WTC11 (cell line): ENCODE results near the gene MORN5. TPM values are rescaled to one million over a fixed set of nuclear protein-coding genes. Genes with fewer than 3 reads are reported as not detected.

Experiments
- ATAC-seq: fragments of 200-7000 bp; cut with Tn5 transposase; 2 replicates; pipeline ENCODE4 v1.10.0; 2021; ENCODE audit warnings: mild to moderate bottlenecking, moderate library complexity
- CTCF ChIA-PET: fragments of 300-600 bp; sonication (Branson Sonifier 250); formaldehyde crosslinking; loops from one replicate; lab custom pipeline; 2021; ENCODE audit warnings: antibody characterized with exemption; lab: Charles Lee
- POLR2A ChIA-PET: fragments of 350-600 bp; sonication (Branson Sonifier 250); formaldehyde crosslinking; loops from one replicate; lab custom pipeline; 2021; ENCODE audit warnings: antibody characterized with exemption; lab: Charles Lee
- DNase-seq: peaks from one replicate; pipeline ENCODE4 v3.0.0; 2021; ENCODE audit warnings: low spot score
- H3K27ac Mint-ChIP-seq: 2 replicates; pipeline ENCODE4 v1.8.0; 2021; ENCODE audit warnings: mixed read lengths
- H3K27me3 Mint-ChIP-seq: 2 replicates; pipeline ENCODE4 v1.8.0; 2021; ENCODE audit warnings: low read depth, mild to moderate bottlenecking, moderate library complexity, mixed read lengths
- H3K36me3 Mint-ChIP-seq: 2 replicates; pipeline ENCODE4 v1.8.0; 2021; ENCODE audit warnings: mixed read lengths
- H3K4me1 Mint-ChIP-seq: 2 replicates; pipeline ENCODE4 v1.8.0; 2022; ENCODE audit warnings: mixed read lengths
- H3K4me3 Mint-ChIP-seq: 2 replicates; pipeline ENCODE4 v1.8.0; 2021; ENCODE audit warnings: mild to moderate bottlenecking, moderate library complexity, mixed read lengths
- H3K9me3 Mint-ChIP-seq: 2 replicates; pipeline ENCODE4 v1.8.0; 2021; ENCODE audit warnings: mixed read lengths
- AFF4 ChIP-seq: sonication (generic); formaldehyde crosslinking; IDR thresholded peaks from 2 replicates; pipeline ENCODE4 v1.8.1; 2023; ENCODE audit warnings: mild to moderate bottlenecking, missing genetic modification reagents, borderline replicate concordance
- ATF3 ChIP-seq: sonication (generic); formaldehyde crosslinking; conservative IDR thresholded peaks from 2 replicates; pipeline ENCODE4 v1.8.1; 2022; ENCODE audit warnings: mild to moderate bottlenecking, missing genetic modification reagents
- CBFB ChIP-seq: sonication (generic); formaldehyde crosslinking; IDR thresholded peaks from 2 replicates; pipeline ENCODE4 v1.8.1; 2022; ENCODE audit warnings: mild to moderate bottlenecking, low read depth, missing genetic modification reagents
- CREM ChIP-seq: sonication (generic); formaldehyde crosslinking; IDR thresholded peaks from 2 replicates; pipeline ENCODE4 v1.8.1; 2022; ENCODE audit warnings: mild to moderate bottlenecking, missing genetic modification reagents, moderate library complexity
- E2F4 ChIP-seq: sonication (generic); formaldehyde crosslinking; IDR thresholded peaks from 2 replicates; pipeline ENCODE4 v1.8.1; 2022; ENCODE audit warnings: low read depth, mild to moderate bottlenecking, moderate library complexity, missing genetic modification reagents, borderline replicate concordance
- E2F5 ChIP-seq: sonication (generic); formaldehyde crosslinking; IDR thresholded peaks from 2 replicates; pipeline ENCODE4 v1.8.1; 2022; ENCODE audit warnings: mild to moderate bottlenecking, moderate library complexity, missing genetic modification reagents
- JUN ChIP-seq: sonication (generic); formaldehyde crosslinking; IDR thresholded peaks from 2 replicates; pipeline ENCODE4 v1.8.0; 2023; ENCODE audit warnings: mild to moderate bottlenecking, missing genetic modification reagents
- KAT7 ChIP-seq: sonication (generic); formaldehyde crosslinking; IDR thresholded peaks from 2 replicates; pipeline ENCODE4 v1.8.1; 2023; ENCODE audit warnings: missing genetic modification reagents, mild to moderate bottlenecking, borderline replicate concordance
- MAX ChIP-seq: sonication (generic); formaldehyde crosslinking; IDR thresholded peaks from 2 replicates; pipeline ENCODE4 v1.8.0; 2022; ENCODE audit warnings: mild to moderate bottlenecking, missing genetic modification reagents
- NFYB ChIP-seq: sonication (generic); formaldehyde crosslinking; conservative IDR thresholded peaks from 2 replicates; pipeline ENCODE4 v1.8.0; 2022; ENCODE audit warnings: low read depth, missing genetic modification reagents
- NR2C2 ChIP-seq: sonication (generic); formaldehyde crosslinking; IDR thresholded peaks from 2 replicates; pipeline ENCODE4 v1.8.0; 2022; ENCODE audit warnings: mild to moderate bottlenecking, missing genetic modification reagents
- NR3C1 ChIP-seq: sonication (generic); formaldehyde crosslinking; conservative IDR thresholded peaks from 2 replicates; pipeline ENCODE4 v1.8.1; 2023; ENCODE audit warnings: low read depth, mild to moderate bottlenecking, missing genetic modification reagents
- OVOL2 ChIP-seq: fragments of 250-450 bp; sonication (Bioruptor Pico); IDR thresholded peaks from 2 replicates; pipeline ENCODE4 v1.9.0; 2021; ENCODE audit warnings: mild to moderate bottlenecking, borderline replicate concordance
- SMAD3 ChIP-seq: sonication (generic); formaldehyde crosslinking; IDR thresholded peaks from 2 replicates; pipeline ENCODE4 v1.8.0; 2022; ENCODE audit warnings: missing genetic modification reagents, mild to moderate bottlenecking, borderline replicate concordance
- SMAD4 ChIP-seq: sonication (generic); formaldehyde crosslinking; IDR thresholded peaks from 2 replicates; pipeline ENCODE4 v1.8.0; 2022; ENCODE audit warnings: mild to moderate bottlenecking, missing genetic modification reagents
- SP1 ChIP-seq: sonication (generic); formaldehyde crosslinking; conservative IDR thresholded peaks from 2 replicates; pipeline ENCODE4 v1.8.1; 2022; ENCODE audit warnings: missing genetic modification reagents
- TP53 ChIP-seq: sonication (generic); formaldehyde crosslinking; IDR thresholded peaks from 2 replicates; pipeline ENCODE4 v1.8.1; 2023; ENCODE audit warnings: mild to moderate bottlenecking, missing genetic modification reagents
- ZBTB43 ChIP-seq: sonication (generic); formaldehyde crosslinking; IDR thresholded peaks from 2 replicates; pipeline ENCODE4 v1.8.1; 2023; ENCODE audit warnings: mild to moderate bottlenecking, missing genetic modification reagents
- ZNF317 ChIP-seq: sonication (generic); formaldehyde crosslinking; IDR thresholded peaks from 2 replicates; pipeline ENCODE4 v1.8.1; 2023; ENCODE audit warnings: low read depth, mild to moderate bottlenecking, moderate library complexity, missing genetic modification reagents, borderline replicate concordance
- total RNA-seq: library from RNA; stranded (reverse); gene quantifications from 3 replicates; pipeline ENCODE4 v1.2.3, GENCODE V29; 2021

MORN5 gene
- total RNA-seq, 1 experiment from 2014 or later, result not detected

- H3K9me3 Mint-ChIP-seq, result no peaks in the 10 kb centered on the region
- CTCF ChIA-PET, result interaction anchor here (0.8 to 24.3 kb wide), 2 partner anchors 21 to 232 kb away, joined by 3 to 627 read pairs; no protein-coding TSS in a partner anchor
- H3K27ac Mint-ChIP-seq, result no peak overlapping the region
- TF ChIP-seq MAX (CRISPR knock-in tag), result no peak
- TF ChIP-seq ZBTB43 (CRISPR knock-in tag), result no peak
- TF ChIP-seq E2F5 (CRISPR knock-in tag), result no peak
- TF ChIP-seq E2F4 (CRISPR knock-in tag), result no peak
- TF ChIP-seq OVOL2 (CRISPR knock-in tag), result no peak
- TF ChIP-seq, all 79 proteins: peak for 0
- ATAC-seq (no peak), DNase-seq (no peak)
- POLR2A ChIA-PET, result no interaction called here
- no peaks in the 10 kb centered on the region; the same call in 1 of the 2 replicates for H3K27me3 Mint-ChIP-seq
- peaks cover 28% of the 10 kb centered on the region for H3K4me1 Mint-ChIP-seq
- H3K36me3 Mint-ChIP-seq, result no peaks in the 10 kb centered on the region
- no peak overlapping the region for H3K4me3 Mint-ChIP-seq
Observed at GRCh38 chr9:122118343-122119165, 41.2 kb upstream of the MORN5 start.

GRCh38 chr9:122119166-122119521 is 40.6 kb upstream of the MORN5 start:
- POLR2A ChIA-PET, result no interaction called here
- peaks cover 26% of the 10 kb centered on the region for H3K4me1 Mint-ChIP-seq
- H3K9me3 Mint-ChIP-seq, result no peaks in the 10 kb centered on the region
- H3K36me3 Mint-ChIP-seq, result no peaks in the 10 kb centered on the region
- ATAC-seq, result no peak
- no peak overlapping the region for H3K4me3 Mint-ChIP-seq
- no peak for DNase-seq
- CTCF ChIA-PET, result interaction anchor here (1.0 to 24.3 kb wide), 3 partner anchors 22 to 238 kb away, joined by 3 to 627 read pairs (median 4); no protein-coding TSS in a partner anchor
- H3K27me3 Mint-ChIP-seq, result no peaks in the 10 kb centered on the region; the same call in none of the 2 replicates
- no peak for TF ChIP-seq NFYB (CRISPR knock-in tag)
- no peak for TF ChIP-seq SMAD3
- TF ChIP-seq KAT7 (CRISPR knock-in tag), result no peak
- no peak for TF ChIP-seq ZNF317
- TF ChIP-seq E2F4 (CRISPR knock-in tag), result no peak
- TF ChIP-seq TP53 (CRISPR knock-in tag), result no peak
- H3K27ac Mint-ChIP-seq, result no peak overlapping the region

GRCh38 chr9:122119721-122120120 is 40.0 kb upstream of the MORN5 start:
- Mint-ChIP-seq H3K4me1 (peaks cover 21% of the 10 kb centered on the region), H3K36me3 (no peaks in the 10 kb centered on the region), H3K4me3 (no peak overlapping the region), H3K9me3 (no peaks in the 10 kb centered on the region), H3K27me3 (peaks cover 6% of the 10 kb centered on the region), H3K27ac (no peak overlapping the region)
- ATAC-seq (no peak), DNase-seq (no peak)
- ChIA-PET POLR2A (no interaction called here), CTCF (interaction anchor here (0.7 to 24.3 kb wide), 5 partner anchors 22 to 238 kb away, joined by 3 to 627 read pairs (median 4); no protein-coding TSS in a partner anchor)
- no peak for TF ChIP-seq CBFB
- TF ChIP-seq ATF3 (CRISPR knock-in tag), result no peak
- TF ChIP-seq E2F5 (CRISPR knock-in tag), result no peak
- no peak for TF ChIP-seq CREM
- TF ChIP-seq NR2C2 (CRISPR knock-in tag), result no peak
- TF ChIP-seq JUN (CRISPR knock-in tag), result no peak
- TF ChIP-seq AFF4 (CRISPR knock-in tag), result no peak
- no peak for TF ChIP-seq SP1
- TF ChIP-seq SMAD4 (CRISPR knock-in tag), result no peak
- TF ChIP-seq SMAD3, result no peak
- TF ChIP-seq NR3C1, result no peak
